ENCODE measurements around the gene OGDH.

The OGDH gene

GRCh38 chr7:44752822-44753221 is 146.4 kb downstream of the OGDH start:
- in situ Hi-C loops (cut with MboI; ENCODE audit: low sequenced_read_pairs, unreplicated experiment) = loop anchor here (25.0 kb wide), 1 partner anchor 166 kb away; the partner anchor contains the start of gene TMED4
- no peak for TF ChIP-seq CTCF (IDR thresholded peaks at IDR 0.05; ENCODE audit: borderline replicate concordance, control extremely low read depth, extremely low read depth, insufficient read depth, missing control alignments)
- no peak for DNase-seq (ENCODE audit: low spot score)

- in situ Hi-C loops (cut with MboI; ENCODE audit: low sequenced_read_pairs, unreplicated experiment) = loop anchor here (25.0 kb wide), 1 partner anchor 168 kb away; the partner anchor contains the start of gene TMED4
- DNase-seq (ENCODE audit: low spot score) = peak; percentile 27
- no peak for TF ChIP-seq CTCF (IDR thresholded peaks at IDR 0.05; ENCODE audit: borderline replicate concordance, control extremely low read depth, extremely low read depth, insufficient read depth, missing control alignments)
Observed at GRCh38 chr7:44754802-44755697, 148.6 kb downstream of the OGDH start.

- in situ Hi-C loops (cut with MboI; ENCODE audit: low sequenced_read_pairs, unreplicated experiment) = loop anchor here (25.0 kb wide), 1 partner anchor 169 kb away; the partner anchor contains the start of gene TMED4
- peak; percentile 22 for DNase-seq (ENCODE audit: low spot score)
- no peak for TF ChIP-seq CTCF (IDR thresholded peaks at IDR 0.05; ENCODE audit: borderline replicate concordance, control extremely low read depth, extremely low read depth, insufficient read depth, missing control alignments)
Observed at GRCh38 chr7:44755698-44756627, 149.5 kb downstream of the OGDH start.

- in situ Hi-C loops (cut with MboI; ENCODE audit: low sequenced_read_pairs, unreplicated experiment) = loop anchor here (25.0 kb wide), 1 partner anchor 170 kb away; the partner anchor contains the start of gene TMED4
Observed at GRCh38 chr7:44756904-44757303, 150.5 kb downstream of the OGDH start.

GRCh38 chr7:44757311-44757710 is 150.9 kb downstream of the OGDH start:
- TF ChIP-seq CTCF (IDR thresholded peaks at IDR 0.05; ENCODE audit: borderline replicate concordance, control extremely low read depth, extremely low read depth, insufficient read depth, missing control alignments) = no peak
- in situ Hi-C loops (cut with MboI; ENCODE audit: low sequenced_read_pairs, unreplicated experiment) = loop anchor here (25.0 kb wide), 1 partner anchor 170 kb away; the partner anchor contains the start of gene TMED4
- peak; percentile 16 for DNase-seq (ENCODE audit: low spot score)

More at GRCh38 chr7:44756904-44757303, 150.5 kb downstream of the OGDH start:
- TF ChIP-seq CTCF (IDR thresholded peaks at IDR 0.05; ENCODE audit: borderline replicate concordance, control extremely low read depth, extremely low read depth, insufficient read depth, missing control alignments) = no peak
- DNase-seq (ENCODE audit: low spot score) = peak; percentile 20

- DNase-seq (ENCODE audit: low spot score) = peak; percentile 22
Observed at GRCh38 chr7:44757739-44758138, 151.3 kb downstream of the OGDH start.

More at GRCh38 chr7:44757739-44758138, 151.3 kb downstream of the OGDH start:
- in situ Hi-C loops (cut with MboI; ENCODE audit: low sequenced_read_pairs, unreplicated experiment) = loop anchor here (25.0 kb wide), 1 partner anchor 170 kb away; the partner anchor contains the start of gene TMED4
- no peak for TF ChIP-seq CTCF (IDR thresholded peaks at IDR 0.05; ENCODE audit: borderline replicate concordance, control extremely low read depth, extremely low read depth, insufficient read depth, missing control alignments)
